Esophagus mucosa (tissue), 1 donor: ENCODE results near the gene AGXT2. TPM values are rescaled to one million over a fixed set of nuclear protein-coding genes. Genes with fewer than 3 reads are reported as not detected.
"Not testable (repeated sequence)": the region's sequence is repeated elsewhere in the genome, so short reads cannot be mapped to it uniquely, and the experiment has no call there.

ENCODE experiments used
- ATAC-seq: fragments of 200-7000 bp; cut with Tn5 transposase; one replicate; pipeline ENCODE4 v1.9.1; 2020
- total RNA-seq: library from RNA; stranded (reverse); gene quantifications from one replicate; pipeline ENCODE4 v1.2.4, GENCODE V29; 2023
- donor health status: DM: yes; HTN: yes; CAD: no.

The AGXT2 gene
- total RNA-seq, 1 donor from 2014 or later = not detected

GRCh38 chr5:35012365-35012764, 35.4 kb downstream of the AGXT2 start:
- ATAC-seq = no peak

GRCh38 chr5:35010676-35011075, 37.1 kb downstream of the AGXT2 start:
- no peak for ATAC-seq

- ATAC-seq = no peak
Measured at GRCh38 chr5:35009657-35010056, 38.1 kb downstream of the AGXT2 start.

- ATAC-seq = no peak
Measured at GRCh38 chr5:35009019-35009418, 38.7 kb downstream of the AGXT2 start.

- ATAC-seq = no peak
Measured at GRCh38 chr5:35004771-35005170, 43.0 kb downstream of the AGXT2 start.

GRCh38 chr5:35004200-35004599, 43.5 kb downstream of the AGXT2 start:
- no peak for ATAC-seq

GRCh38 chr5:35003018-35003957, 44.5 kb downstream of the AGXT2 start:
- peak; percentile 50 for ATAC-seq

GRCh38 chr5:35002459-35002858, 45.3 kb downstream of the AGXT2 start:
- ATAC-seq = no peak

- ATAC-seq = no peak
Measured at GRCh38 chr5:35001842-35002241, 45.9 kb downstream of the AGXT2 start.

- no peak for ATAC-seq
Measured at GRCh38 chr5:34998058-34998789, 49.5 kb downstream of the AGXT2 start.

GRCh38 chr5:34996261-34996660, 51.5 kb downstream of the AGXT2 start:
- no peak for ATAC-seq

- ATAC-seq = no peak
Measured at GRCh38 chr5:34993951-34994350, 53.8 kb downstream of the AGXT2 start.

GRCh38 chr5:34991486-34992238, 56.1 kb downstream of the AGXT2 start:
- ATAC-seq = no peak

- ATAC-seq = no peak
Measured at GRCh38 chr5:34986965-34987364, 60.8 kb downstream of the AGXT2 start.

- no peak for ATAC-seq
Measured at GRCh38 chr5:34982823-34983222, 64.9 kb downstream of the AGXT2 start.

GRCh38 chr5:34978681-34979080, 69.1 kb downstream of the AGXT2 start:
- no peak for ATAC-seq

GRCh38 chr5:34977934-34978613, 69.7 kb downstream of the AGXT2 start:
- no peak for ATAC-seq

GRCh38 chr5:34976347-34976746, 71.4 kb downstream of the AGXT2 start:
- ATAC-seq = no peak

GRCh38 chr5:34971655-34972054, 76.1 kb downstream of the AGXT2 start:
- not testable (repeated sequence) for ATAC-seq

GRCh38 chr5:34970552-34970951, 77.2 kb downstream of the AGXT2 start:
- no peak for ATAC-seq

- peak; percentile 37 for ATAC-seq
Measured at GRCh38 chr5:34968258-34968657, 79.5 kb downstream of the AGXT2 start.

- no peak for ATAC-seq
Measured at GRCh38 chr5:34967540-34967939, 80.2 kb downstream of the AGXT2 start.
